Testis (tissue), 3 donors: ENCODE results near the gene DNAJC7. TPM values are rescaled to one million over a fixed set of nuclear protein-coding genes. Genes with fewer than 3 reads are reported as not detected.

Experiments
- DNase-seq: peaks from one replicate; pipeline ENCODE4 v3.0.0-alpha.2; 2019
- H3K27ac ChIP-seq, 2 donors: fragments of 200-600 bp; sonication (generic); one replicate each; pipeline ENCODE4 v1.5.1; 2019
- H3K27me3 ChIP-seq: fragments of 200-600 bp; sonication (generic); one replicate; pipeline ENCODE4 v1.5.1; 2019
- H3K36me3 ChIP-seq: fragments of 200-600 bp; sonication (generic); one replicate; pipeline ENCODE4 v1.5.1; 2017; ENCODE audit warnings: low read depth; ENCODE audit errors: missing control alignments
- H3K4me1 ChIP-seq: fragments of 200-600 bp; sonication (generic); one replicate; pipeline ENCODE4 v1.5.1; 2019
- H3K4me3 ChIP-seq, 2 donors: fragments of 200-600 bp; sonication (generic); one replicate each; pipeline ENCODE4 v1.5.1; 2017 to 2019
- H3K9me3 ChIP-seq: fragments of 200-600 bp; sonication (generic); one replicate; pipeline ENCODE4 v1.5.1; 2017
- POLR2A ChIP-seq: fragments of 450-650 bp; IDR thresholded peaks from one replicate; pipeline ENCODE4 v1.6.1; 2017; ENCODE audit warnings: antibody characterized with exemption, mild to moderate bottlenecking, moderate library complexity
- WGBS, 2 donors: methylation state at CpG; one replicate each; pipeline ENCODE4 v1.1.5; 2018; 5-methylcytosine and 5-hydroxymethylcytosine counted together
- intact Hi-C: fragments of 100-400 bp; cut with DNase I; formaldehyde crosslinking; loops from one replicate; pipeline ENCODE4 v1.15.1; 2023; ENCODE audit warnings: low total_unique reads
- polyA plus RNA-seq: library from polyadenylated mRNA; stranded (reverse); fragments of 350-450 nt; fragmentation: Illumina TruSeq; extraction: RNeasy Lipid Tissue Mini Kit (QIAGEN cat#74804); gene quantifications from one replicate; pipeline ENCODE4 v1.2.3, GENCODE V29; 2014; ENCODE audit warnings: low read depth, low replicate concordance; ENCODE audit not compliant: insufficient read depth
- total RNA-seq, 2 donors: library from RNA; depleted of rRNA; stranded (reverse); fragments of >200 nt; gene quantifications; one replicate each; pipeline ENCODE4 v1.2.3, GENCODE V29; 2016
- TF ChIP-seq, protein P1 (sequence below), 3 experiments: fragments of 450-650 bp in 2 of 3; fragments of 200-600 bp in 1 of 3; sonication (generic) in 1 of 3; IDR thresholded peaks; one replicate each; pipeline ENCODE4 v1.5.1; 2016 to 2019; ENCODE audit warnings: antibody characterized with exemption in 3 of 3, mild to moderate bottlenecking in 2 of 3, moderate library complexity in 1 of 3

The DNAJC7 gene
- total and polyA plus RNA-seq, 3 donors from 2014 or later = 81.1 to 94.3 (median 86.2) TPM

DNA sequence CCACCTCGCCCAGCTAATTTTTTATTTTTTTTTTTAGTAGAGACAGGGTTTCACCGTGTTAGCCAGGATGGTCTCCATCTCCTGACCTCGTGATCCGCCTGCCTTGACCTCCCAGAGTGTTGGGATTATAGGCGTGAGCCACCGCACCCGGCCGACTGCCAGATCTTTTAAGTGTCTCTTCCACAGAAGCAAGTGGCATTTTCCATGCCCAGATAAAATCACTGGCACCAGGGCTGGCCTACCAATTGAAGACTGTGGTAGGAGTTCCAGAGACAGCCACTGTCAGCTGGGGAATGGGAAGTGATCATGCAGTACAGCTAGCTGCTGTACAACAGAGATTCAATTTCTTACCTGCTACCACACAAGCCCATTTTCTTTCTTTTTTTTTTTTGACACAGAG lies 32.8 kb downstream of the DNAJC7 start:
- Histone ChIP-seq H3K36me3 (peaks cover 2% of the 10 kb centered on the region), H3K4me1 (no peaks in the 10 kb centered on the region), H3K4me3 (no peak overlapping the region), H3K9me3 (no peaks in the 10 kb centered on the region), H3K27me3 (no peaks in the 10 kb centered on the region), H3K27ac (no peak overlapping the region)
- TF ChIP-seq POLR2A = no peak
- TF ChIP-seq, protein P1, sequence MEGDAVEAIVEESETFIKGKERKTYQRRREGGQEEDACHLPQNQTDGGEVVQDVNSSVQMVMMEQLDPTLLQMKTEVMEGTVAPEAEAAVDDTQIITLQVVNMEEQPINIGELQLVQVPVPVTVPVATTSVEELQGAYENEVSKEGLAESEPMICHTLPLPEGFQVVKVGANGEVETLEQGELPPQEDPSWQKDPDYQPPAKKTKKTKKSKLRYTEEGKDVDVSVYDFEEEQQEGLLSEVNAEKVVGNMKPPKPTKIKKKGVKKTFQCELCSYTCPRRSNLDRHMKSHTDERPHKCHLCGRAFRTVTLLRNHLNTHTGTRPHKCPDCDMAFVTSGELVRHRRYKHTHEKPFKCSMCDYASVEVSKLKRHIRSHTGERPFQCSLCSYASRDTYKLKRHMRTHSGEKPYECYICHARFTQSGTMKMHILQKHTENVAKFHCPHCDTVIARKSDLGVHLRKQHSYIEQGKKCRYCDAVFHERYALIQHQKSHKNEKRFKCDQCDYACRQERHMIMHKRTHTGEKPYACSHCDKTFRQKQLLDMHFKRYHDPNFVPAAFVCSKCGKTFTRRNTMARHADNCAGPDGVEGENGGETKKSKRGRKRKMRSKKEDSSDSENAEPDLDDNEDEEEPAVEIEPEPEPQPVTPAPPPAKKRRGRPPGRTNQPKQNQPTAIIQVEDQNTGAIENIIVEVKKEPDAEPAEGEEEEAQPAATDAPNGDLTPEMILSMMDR (IDR thresholded peaks at IDR 0.05) = no peak
- intact Hi-C loops = no loop called here
- DNase-seq = no peak
- WGBS, 2 donors = 93 to 95% methylated on average over 8 of the region's 8 CpGs

DNA sequence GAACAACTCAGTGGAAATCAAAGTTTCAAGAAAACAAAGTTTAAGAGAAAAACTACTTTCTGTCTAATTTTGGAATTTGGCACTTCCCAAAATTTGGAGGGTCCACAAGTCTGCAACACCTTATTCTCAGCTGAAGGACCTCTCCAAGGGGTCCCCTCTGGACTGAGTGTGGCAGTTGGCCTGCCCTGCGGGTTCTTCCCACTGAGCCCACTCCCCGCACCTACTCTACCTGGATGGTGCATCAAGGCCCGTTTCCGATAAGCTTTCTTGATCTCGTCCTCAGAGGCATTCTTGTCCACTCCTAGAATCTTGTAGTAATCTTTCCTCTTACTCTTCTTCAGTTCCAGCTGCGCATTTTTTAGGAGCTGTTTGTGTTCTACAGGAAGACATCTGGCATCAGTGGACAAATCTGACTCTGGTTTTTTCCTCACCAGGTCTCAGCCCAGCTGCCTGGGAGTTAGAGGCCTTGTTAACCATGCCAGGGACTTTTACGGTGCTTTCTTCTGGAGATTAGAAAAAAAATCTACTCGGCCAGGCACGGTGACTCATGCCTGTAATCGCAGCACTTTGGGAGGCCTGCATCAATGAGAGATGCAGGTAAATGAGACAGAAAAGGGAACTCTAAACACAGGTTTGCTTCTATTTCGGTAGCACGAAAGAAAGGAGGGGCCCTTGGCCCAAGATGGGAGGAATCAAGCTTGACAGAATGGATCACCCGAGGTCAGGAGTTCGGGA lies 35.0 kb downstream of the DNAJC7 start:
- DNase-seq = no peak
- Histone ChIP-seq H3K36me3 (peaks cover 2% of the 10 kb centered on the region), H3K9me3 (no peaks in the 10 kb centered on the region), H3K4me3 (no peak overlapping the region), H3K4me1 (peaks cover 8% of the 10 kb centered on the region), H3K27ac (peak overlapping the region in 1 of 2 donors; percentile 11), H3K27me3 (no peaks in the 10 kb centered on the region)
- 79 to 84% methylated on average over 14 of the region's 14 CpGs for WGBS, 2 donors
- intact Hi-C loops = no loop called here
- TF ChIP-seq POLR2A = no peak
- TF ChIP-seq, protein P1 (IDR thresholded peaks at IDR 0.05) = no peak

DNA sequence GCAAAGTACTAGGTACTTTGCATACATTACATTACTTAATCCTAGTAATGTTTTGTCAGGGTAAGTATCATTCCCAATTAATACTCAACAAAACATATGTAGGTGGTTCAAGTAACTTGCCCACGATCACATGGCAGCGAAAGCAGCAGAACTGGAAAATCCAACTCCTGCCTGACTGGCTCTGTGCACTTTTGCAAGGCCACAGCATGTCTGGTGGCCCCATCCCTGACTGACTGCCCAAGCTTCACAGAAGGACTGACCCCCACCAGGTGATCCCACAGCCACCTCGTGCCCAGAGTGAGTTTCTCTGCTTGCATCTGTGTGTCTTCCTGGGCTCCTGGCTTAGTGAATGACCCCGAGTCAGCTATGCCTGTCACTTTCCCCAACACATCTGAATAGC lies 39.2 kb downstream of the DNAJC7 start:
- Histone ChIP-seq H3K4me1 (peaks cover 27% of the 10 kb centered on the region), H3K27ac (peak overlapping the region in 1 of 2 donors; percentile 82), H3K27me3 (no peaks in the 10 kb centered on the region), H3K4me3 (no peak overlapping the region), H3K36me3 (peaks cover 2% of the 10 kb centered on the region), H3K9me3 (no peaks in the 10 kb centered on the region)
- 90 to 93% methylated on average over 4 of the region's 4 CpGs for WGBS, 2 donors
- intact Hi-C loops = no loop called here
- TF ChIP-seq, protein P1 (IDR thresholded peaks at IDR 0.05) = no peak
- no peak for TF ChIP-seq POLR2A
- DNase-seq = no peak

DNA sequence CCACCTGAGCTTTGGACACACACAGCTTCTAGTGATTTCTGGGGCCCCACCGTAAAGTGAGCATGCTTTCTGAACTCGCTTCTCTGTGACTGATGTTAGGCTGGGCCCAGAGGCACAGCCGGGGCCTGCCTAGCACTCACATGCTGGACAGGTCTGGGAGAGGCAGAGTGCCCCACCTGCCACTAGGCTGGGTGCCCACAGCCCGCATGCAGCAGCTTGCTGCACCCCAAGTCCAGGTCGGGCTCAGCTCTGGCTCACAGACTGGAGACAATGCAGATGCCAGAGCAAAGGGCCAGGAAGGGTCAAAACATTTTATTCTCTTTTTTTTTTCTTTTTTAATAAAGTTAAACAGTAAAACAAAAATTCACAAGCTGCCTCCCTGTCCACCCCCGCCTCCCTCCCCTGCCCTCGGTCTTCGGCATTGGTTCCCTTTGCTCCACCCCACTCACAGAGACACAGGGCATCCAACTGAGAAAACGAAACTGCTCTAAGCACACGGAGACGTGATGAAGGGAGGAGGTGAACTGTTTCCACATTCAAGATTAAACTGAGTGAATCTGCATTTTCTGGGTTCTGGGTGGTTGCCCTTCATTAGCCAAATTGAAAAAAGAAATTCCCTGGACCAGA lies 41.0 kb downstream of the DNAJC7 start:
- H3K4me1 ChIP-seq = peaks cover 37% of the 10 kb centered on the region
- intact Hi-C loops = no loop called here
- H3K36me3 ChIP-seq = no peaks in the 10 kb centered on the region
- H3K4me3 ChIP-seq = no peak overlapping the region
- 46 to 54% methylated on average over 10 to 11 of the region's 11 CpGs for WGBS, 2 donors
- no peaks in the 10 kb centered on the region for H3K27me3 ChIP-seq
- no peaks in the 10 kb centered on the region for H3K9me3 ChIP-seq
- peak; percentile 57 for DNase-seq
- no peak for TF ChIP-seq POLR2A
- TF ChIP-seq, protein P1 (IDR thresholded peaks at IDR 0.05) = no peak
- H3K27ac ChIP-seq = peak overlapping the region; percentile 41 to 82
